HG02981 (cell line): ENCODE data around the gene ADAMTS19.

Experiments used
- ATAC-seq: cut with Tn5 transposase; IDR thresholded peaks from one replicate; pipeline ENCODE4 v1.9.1; 2021; ENCODE audit warnings: mild to moderate bottlenecking, moderate library complexity; ENCODE audit not compliant: unreplicated experiment

The ADAMTS19 gene

GRCh38 chr5:129670957-129671500 is 210.9 kb downstream of the ADAMTS19 start:
- no peak for ATAC-seq

- ATAC-seq = no peak
These were observed 211.9 kb downstream of the ADAMTS19 start for GRCh38 chr5:129672006-129672405.

- no peak for ATAC-seq
These were observed 219.6 kb downstream of the ADAMTS19 start for GRCh38 chr5:129679671-129680070.

GRCh38 chr5:129687941-129688340 is 227.8 kb downstream of the ADAMTS19 start:
- ATAC-seq = no peak

GRCh38 chr5:129689045-129689444 is 228.9 kb downstream of the ADAMTS19 start:
- no peak for ATAC-seq

- no peak for ATAC-seq
These were observed 231.1 kb downstream of the ADAMTS19 start for GRCh38 chr5:129691220-129691619.

- ATAC-seq = no peak
These were observed 236.5 kb downstream of the ADAMTS19 start for GRCh38 chr5:129696636-129697035.

- ATAC-seq = no peak
These were observed 238.6 kb downstream of the ADAMTS19 start for GRCh38 chr5:129698661-129699060.

- ATAC-seq = no peak
These were observed 256.1 kb downstream of the ADAMTS19 start for GRCh38 chr5:129716235-129716634.

GRCh38 chr5:129716651-129717050 is 256.6 kb downstream of the ADAMTS19 start:
- no peak for ATAC-seq

GRCh38 chr5:129717751-129718310 is 257.7 kb downstream of the ADAMTS19 start:
- no peak for ATAC-seq

- no peak for ATAC-seq
These were observed 258.5 kb downstream of the ADAMTS19 start for GRCh38 chr5:129718471-129719090.

- no peak for ATAC-seq
These were observed 264.1 kb downstream of the ADAMTS19 start for GRCh38 chr5:129724222-129724621.

GRCh38 chr5:129724647-129725046 is 264.5 kb downstream of the ADAMTS19 start:
- ATAC-seq = no peak

- ATAC-seq = no peak
These were observed 279.7 kb downstream of the ADAMTS19 start for GRCh38 chr5:129739773-129740172.

GRCh38 chr5:129743541-129744187 is 283.6 kb downstream of the ADAMTS19 start:
- no peak for ATAC-seq

- no peak for ATAC-seq
These were observed 285.9 kb downstream of the ADAMTS19 start for GRCh38 chr5:129745997-129746396.

- no peak for ATAC-seq
These were observed 286.8 kb downstream of the ADAMTS19 start for GRCh38 chr5:129746876-129747275.

GRCh38 chr5:129747572-129748407 is 287.7 kb downstream of the ADAMTS19 start, which contains the start of gene MINAR2:
TSS of gene MINAR2 (plus strand) at chr5:129748094. CDS start at chr5:129748191, 97 bp downstream.
- ATAC-seq = no peak

GRCh38 chr5:129748913-129749880 is 289.1 kb downstream of the ADAMTS19 start:
- ATAC-seq = no peak
